Astrocyte of the cerebellum (primary cell): ENCODE data around the gene UTS2B.
"Not testable (repeated sequence)": the region's sequence is repeated elsewhere in the genome, so short reads cannot be mapped to it uniquely, and the experiment has no call there.

ENCODE experiments used
- DNase-seq: peaks from one replicate; pipeline ENCODE4 v3.0.0-alpha.2; 2011; ENCODE audit warnings: low read depth
- H3K4me3 ChIP-seq: 2 replicates; pipeline ENCODE4 v1.5.1; 2011; ENCODE audit warnings: mild to moderate bottlenecking, low read depth, low read length, moderate library complexity
- CTCF ChIP-seq: IDR thresholded peaks from 2 replicates; pipeline ENCODE4 v1.5.1; 2012; ENCODE audit warnings: low read length, low read depth, moderate library complexity, mild to moderate bottlenecking; ENCODE audit errors: missing control alignments
- in situ Hi-C: cut with HindIII; loops from 2 replicates; pipeline ENCODE4 v1.10.0; 2017; ENCODE audit warnings: low sequenced_read_pairs

UTS2B gene

GRCh38 chr3:191256405-191256804, 73.9 kb downstream of the UTS2B start:
- in situ Hi-C loops = no loop called here
- H3K4me3 ChIP-seq = no peak overlapping the region
- DNase-seq = no peak
- no peak for TF ChIP-seq CTCF

GRCh38 chr3:191255156-191255555, 75.2 kb downstream of the UTS2B start:
- TF ChIP-seq CTCF = no peak
- no peak for DNase-seq
- no peak overlapping the region for H3K4me3 ChIP-seq
- in situ Hi-C loops = no loop called here

GRCh38 chr3:191254098-191254873, 76.0 kb downstream of the UTS2B start:
- no peak for TF ChIP-seq CTCF
- no peak overlapping the region for H3K4me3 ChIP-seq
- DNase-seq = no peak
- in situ Hi-C loops = no loop called here

- no peak for TF ChIP-seq CTCF
- in situ Hi-C loops = no loop called here
Observed at GRCh38 chr3:191253089-191253799, 77.1 kb downstream of the UTS2B start.

GRCh38 chr3:191246630-191247029, 83.7 kb downstream of the UTS2B start:
- DNase-seq = no peak
- H3K4me3 ChIP-seq = no peak overlapping the region
- in situ Hi-C loops = no loop called here
- no peak for TF ChIP-seq CTCF

More at GRCh38 chr3:191253089-191253799, 77.1 kb downstream of the UTS2B start:
- no peak overlapping the region for H3K4me3 ChIP-seq
- no peak for DNase-seq

GRCh38 chr3:191246034-191246433, 84.3 kb downstream of the UTS2B start:
- DNase-seq, in situ Hi-C loops, H3K4me3 ChIP-seq: not testable (repeated sequence)
